GM10266 (cell line): ENCODE measurements around the gene CYS1.

Experiments used
- DNase-seq: peaks from one replicate; pipeline ENCODE4 v3.0.0; 2012; ENCODE audit errors: extremely low spot score
- TF ChIP-seq, protein P1 (sequence below): IDR thresholded peaks from 2 replicates; pipeline ENCODE4 v1.5.1; 2012; ENCODE audit warnings: mild to moderate bottlenecking, low read depth; ENCODE audit not compliant: control insufficient read depth, insufficient read depth; ENCODE audit errors: missing control alignments

CYS1 gene

DNA sequence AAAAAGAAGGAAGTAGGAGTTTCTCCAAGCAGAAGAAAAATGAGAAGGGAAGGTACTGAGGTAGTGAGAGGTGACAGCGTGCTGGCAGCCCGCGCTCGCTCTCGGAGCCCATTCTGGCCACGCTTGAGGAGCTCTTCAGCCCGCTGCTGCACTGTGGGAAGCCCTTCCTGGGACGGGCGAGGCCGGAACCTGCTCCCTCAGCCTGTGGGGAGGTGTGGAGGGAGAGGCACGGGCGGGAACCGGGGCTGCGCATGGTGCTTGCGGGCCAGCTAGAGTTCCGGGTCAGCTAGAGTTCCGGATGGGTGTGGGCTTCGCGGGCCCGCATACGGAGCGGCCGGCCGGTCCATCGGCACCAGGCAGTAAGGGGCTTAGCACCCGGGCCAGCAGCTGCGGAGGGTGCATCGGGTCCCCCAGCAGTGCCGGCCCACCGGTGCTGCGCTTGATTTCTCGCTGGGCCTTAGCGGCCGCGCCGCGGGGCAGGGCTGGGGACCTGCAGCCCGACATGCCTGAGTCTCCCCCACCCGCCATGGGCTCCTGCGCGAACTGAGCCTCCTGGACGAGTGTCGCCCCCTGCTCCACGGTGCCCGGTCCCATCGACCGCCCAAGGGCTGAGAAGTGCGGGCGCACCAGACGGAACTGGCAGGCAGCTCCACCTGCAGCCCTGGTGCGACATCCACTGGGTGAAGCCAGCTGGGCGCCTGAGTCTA is 11.1 kb upstream of the CYS1 start:
- DNase-seq = no peak
- TF ChIP-seq, protein P1, sequence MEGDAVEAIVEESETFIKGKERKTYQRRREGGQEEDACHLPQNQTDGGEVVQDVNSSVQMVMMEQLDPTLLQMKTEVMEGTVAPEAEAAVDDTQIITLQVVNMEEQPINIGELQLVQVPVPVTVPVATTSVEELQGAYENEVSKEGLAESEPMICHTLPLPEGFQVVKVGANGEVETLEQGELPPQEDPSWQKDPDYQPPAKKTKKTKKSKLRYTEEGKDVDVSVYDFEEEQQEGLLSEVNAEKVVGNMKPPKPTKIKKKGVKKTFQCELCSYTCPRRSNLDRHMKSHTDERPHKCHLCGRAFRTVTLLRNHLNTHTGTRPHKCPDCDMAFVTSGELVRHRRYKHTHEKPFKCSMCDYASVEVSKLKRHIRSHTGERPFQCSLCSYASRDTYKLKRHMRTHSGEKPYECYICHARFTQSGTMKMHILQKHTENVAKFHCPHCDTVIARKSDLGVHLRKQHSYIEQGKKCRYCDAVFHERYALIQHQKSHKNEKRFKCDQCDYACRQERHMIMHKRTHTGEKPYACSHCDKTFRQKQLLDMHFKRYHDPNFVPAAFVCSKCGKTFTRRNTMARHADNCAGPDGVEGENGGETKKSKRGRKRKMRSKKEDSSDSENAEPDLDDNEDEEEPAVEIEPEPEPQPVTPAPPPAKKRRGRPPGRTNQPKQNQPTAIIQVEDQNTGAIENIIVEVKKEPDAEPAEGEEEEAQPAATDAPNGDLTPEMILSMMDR = peak; percentile 16

DNA sequence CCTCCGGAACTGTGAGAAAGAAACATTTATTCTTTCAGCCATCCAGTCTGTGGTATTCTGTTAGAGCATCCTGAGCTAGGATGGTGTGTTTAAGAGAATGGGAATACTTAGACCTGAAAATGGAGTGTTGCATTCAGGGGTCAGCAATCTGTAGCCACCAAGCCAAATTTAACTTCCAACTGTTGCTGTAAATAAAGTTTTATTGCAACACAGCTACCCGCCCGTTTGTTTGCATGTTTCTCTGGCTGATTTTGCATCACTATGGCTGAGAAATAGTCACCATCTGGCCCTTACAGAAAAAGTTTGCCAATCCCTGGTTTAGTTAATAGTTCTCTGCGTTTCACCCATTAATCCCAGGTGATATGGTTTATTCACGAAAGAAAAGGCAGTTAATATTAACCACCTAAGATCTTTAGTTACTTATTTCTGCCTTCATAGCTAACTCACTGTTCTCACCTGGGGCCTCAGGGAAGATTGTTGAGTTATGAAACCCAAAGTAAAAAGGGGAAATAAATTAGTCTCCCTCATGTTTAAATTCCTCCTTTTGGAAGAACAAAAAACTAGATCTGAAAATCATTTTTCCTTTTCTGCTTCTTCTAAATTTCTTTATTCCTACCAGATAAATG is 9.5 kb upstream of the CYS1 start:
- TF ChIP-seq, protein P1 = no peak
- no peak for DNase-seq

- DNase-seq = no peak
- TF ChIP-seq, protein P1 = no peak
Measured at GRCh38 chr2:10087360-10087759, 7.1 kb upstream of the CYS1 start.

- DNase-seq = no peak
- TF ChIP-seq, protein P1 = no peak
Measured at GRCh38 chr2:10086950-10087349, 6.7 kb upstream of the CYS1 start.

GRCh38 chr2:10085668-10086059 is 5.5 kb upstream of the CYS1 start:
- DNase-seq = no peak
- TF ChIP-seq, protein P1 = no peak

GRCh38 chr2:10085043-10085667 is 4.9 kb upstream of the CYS1 start:
- TF ChIP-seq, protein P1 = no peak
- no peak for DNase-seq
